Epidermal melanocyte (primary cell): ENCODE data around the gene NUP98.

Experiments used
- DNase-seq: peaks from one replicate; pipeline ENCODE4 v3.0.0; 2011; ENCODE audit warnings: low spot score; ENCODE audit not compliant: insufficient read length

Gene NUP98

GRCh38 chr11:3736816-3737215 lies 60.5 kb downstream of the NUP98 start:
- DNase-seq: no peak

GRCh38 chr11:3735827-3736226 lies 61.5 kb downstream of the NUP98 start:
- no peak for DNase-seq

- DNase-seq: no peak
Observed at GRCh38 chr11:3732671-3733436, 64.5 kb downstream of the NUP98 start.

- DNase-seq: no peak
Observed at GRCh38 chr11:3723014-3723708, 74.2 kb downstream of the NUP98 start.

- no peak for DNase-seq
Observed at GRCh38 chr11:3722100-3722499, 75.3 kb downstream of the NUP98 start.

GRCh38 chr11:3720997-3721396 lies 76.4 kb downstream of the NUP98 start:
- DNase-seq: no peak

- no peak for DNase-seq
Observed at GRCh38 chr11:3712274-3712673, 85.1 kb downstream of the NUP98 start.

GRCh38 chr11:3710485-3711259 lies 86.7 kb downstream of the NUP98 start:
- no peak for DNase-seq

GRCh38 chr11:3709977-3710376 lies 87.4 kb downstream of the NUP98 start:
- DNase-seq: no peak

GRCh38 chr11:3707176-3707575 lies 90.2 kb downstream of the NUP98 start:
- no peak for DNase-seq

GRCh38 chr11:3703383-3703782 lies 94.0 kb downstream of the NUP98 start:
- DNase-seq: no peak

GRCh38 chr11:3700910-3701309 lies 96.4 kb downstream of the NUP98 start:
- no peak for DNase-seq

GRCh38 chr11:3700410-3700809 lies 96.9 kb downstream of the NUP98 start:
- DNase-seq: no peak

GRCh38 chr11:3686751-3687150 lies 110.6 kb downstream of the NUP98 start:
- DNase-seq: no peak

- DNase-seq: no peak
Observed at GRCh38 chr11:3685923-3686322, 111.4 kb downstream of the NUP98 start.

GRCh38 chr11:3684819-3685172 lies 112.6 kb downstream of the NUP98 start:
- DNase-seq: no peak

GRCh38 chr11:3684129-3684818 lies 113.1 kb downstream of the NUP98 start:
- DNase-seq: peak; percentile 76

- no peak for DNase-seq
Observed at GRCh38 chr11:3683039-3683438, 114.3 kb downstream of the NUP98 start.

GRCh38 chr11:3679077-3679476 lies 118.3 kb downstream of the NUP98 start:
- no peak for DNase-seq

- DNase-seq: no peak
Observed at GRCh38 chr11:3675971-3676370, 121.4 kb downstream of the NUP98 start.

- no peak for DNase-seq
Observed at GRCh38 chr11:3674189-3674588, 123.2 kb downstream of the NUP98 start.
